GM18520 (cell line): ENCODE measurements around the gene CYP2W1.
"Not testable (repeated sequence)": the region's sequence is repeated elsewhere in the genome, so short reads cannot be mapped to it uniquely, and the experiment has no call there.

ENCODE experiments used
- ATAC-seq: cut with Tn5 transposase; IDR thresholded peaks from one replicate; pipeline ENCODE4 v1.9.1; 2021; ENCODE audit not compliant: unreplicated experiment

The CYP2W1 gene

GRCh38 chr7:1027242-1028043 is 44.5 kb downstream of the CYP2W1 start:
- no peak for ATAC-seq

GRCh38 chr7:1028044-1028770 is 45.2 kb downstream of the CYP2W1 start:
- peak; percentile 52 for ATAC-seq

- ATAC-seq = no peak
Measured at GRCh38 chr7:1028775-1029636, 46.0 kb downstream of the CYP2W1 start.

GRCh38 chr7:1029637-1030443 is 46.9 kb downstream of the CYP2W1 start:
- no peak for ATAC-seq

DNA sequence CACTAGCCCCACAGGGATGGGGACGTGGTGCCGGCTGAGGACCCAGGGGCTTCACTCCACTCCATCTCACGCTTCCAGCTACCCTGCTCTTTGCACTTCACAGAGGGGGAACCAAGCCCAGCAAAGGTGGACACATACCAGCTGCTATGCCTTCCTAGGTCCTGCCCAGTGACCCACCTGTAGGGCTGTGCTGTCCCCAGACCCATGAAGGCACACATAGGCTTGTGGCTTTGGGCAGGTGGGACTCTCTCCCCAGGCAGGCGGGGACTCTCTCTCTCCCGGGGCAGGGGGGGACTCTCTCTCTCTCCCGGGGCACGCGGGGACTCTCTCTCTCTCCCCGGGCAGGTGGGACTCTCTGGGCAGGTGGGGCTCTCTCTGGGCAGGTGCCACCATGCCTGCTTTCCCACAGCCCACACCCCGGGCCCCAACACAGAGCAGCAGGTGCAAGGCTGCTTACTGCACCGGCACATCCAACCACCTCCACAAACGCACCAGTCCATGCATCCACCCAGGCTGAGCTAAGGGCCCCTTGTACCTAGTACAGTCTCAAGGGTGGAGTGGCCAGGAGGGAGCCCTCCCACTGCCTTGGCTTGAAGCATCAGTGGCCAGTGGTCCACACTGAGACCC is 47.6 kb downstream of the CYP2W1 start:
- ATAC-seq = no peak

- no peak for ATAC-seq
Measured at GRCh38 chr7:1031716-1032455, 48.9 kb downstream of the CYP2W1 start.

- no peak for ATAC-seq
Measured at GRCh38 chr7:1032536-1033181, 49.7 kb downstream of the CYP2W1 start.

- ATAC-seq = no peak
Measured at GRCh38 chr7:1033546-1034145, 50.7 kb downstream of the CYP2W1 start.

DNA sequence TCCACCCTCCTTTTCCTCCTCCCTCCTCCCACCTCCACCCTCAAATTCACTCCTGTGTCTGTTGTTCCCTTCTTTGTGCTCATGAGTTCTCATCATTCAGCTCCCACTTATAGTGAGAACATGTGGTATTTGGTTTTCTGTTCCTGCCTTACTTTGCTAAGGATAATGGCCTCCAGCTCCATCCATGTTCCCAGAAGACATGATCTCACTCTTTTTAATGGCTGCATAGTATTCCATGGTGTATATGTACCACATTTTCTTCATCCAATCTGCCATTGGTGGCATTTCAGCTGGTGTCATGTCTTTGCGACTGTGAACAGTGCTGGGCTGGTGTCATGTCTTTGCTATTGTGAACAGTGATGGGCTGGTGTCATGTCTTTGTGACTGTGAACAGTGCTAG is 51.8 kb downstream of the CYP2W1 start:
- ATAC-seq = not testable (repeated sequence)

GRCh38 chr7:1036164-1036928 is 53.4 kb downstream of the CYP2W1 start:
- ATAC-seq = not testable (repeated sequence)
